Measurements from ENCODE around the gene LEFTY1.
"Not testable (repeated sequence)": the region's sequence is repeated elsewhere in the genome, so short reads cannot be mapped to it uniquely, and the experiment has no call there.

LEFTY1 gene

GRCh38 chr1:225914947-225915346 lies 26.0 kb upstream of the LEFTY1 start:
- DNase-seq, result no peak

GRCh38 chr1:225914391-225914790 lies 25.4 kb upstream of the LEFTY1 start:
- DNase-seq, result no peak

- no peak for DNase-seq
Observed at GRCh38 chr1:225911191-225912130, 22.5 kb upstream of the LEFTY1 start.

GRCh38 chr1:225909477-225909876 lies 20.5 kb upstream of the LEFTY1 start:
- DNase-seq, result no peak

GRCh38 chr1:225908773-225909172 lies 19.8 kb upstream of the LEFTY1 start:
- no peak for DNase-seq

DNA sequence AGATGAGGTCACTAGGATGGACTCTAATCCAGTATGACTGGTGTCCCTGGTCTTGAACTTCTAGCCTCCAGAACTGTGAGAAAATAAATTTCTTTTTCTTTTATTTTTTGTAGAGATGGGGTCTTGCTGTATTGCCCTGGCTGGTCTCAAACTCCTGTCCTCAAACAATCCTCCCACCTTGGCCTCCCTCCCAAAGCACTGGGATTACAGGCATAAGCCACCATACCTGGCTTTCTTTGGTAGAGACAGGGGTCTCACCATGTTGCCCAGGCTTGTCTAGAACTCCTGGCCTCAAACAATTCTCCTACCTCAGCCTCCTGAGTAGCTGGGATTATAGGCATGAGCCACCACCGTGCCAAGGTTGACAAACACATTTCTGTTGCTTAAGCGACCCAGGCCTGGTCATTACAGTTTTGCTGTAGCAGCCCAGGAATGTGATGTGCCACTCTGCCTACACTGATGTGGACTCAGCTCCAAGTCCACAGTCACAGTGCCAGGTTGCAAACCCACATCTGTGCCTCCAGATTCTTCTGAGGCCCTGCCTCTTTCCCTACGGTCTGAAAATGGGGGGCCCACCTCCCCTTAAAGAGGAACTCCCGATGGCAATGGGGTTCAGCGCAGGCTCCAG lies 19.2 kb upstream of the LEFTY1 start:
- DNase-seq, result no peak

DNA sequence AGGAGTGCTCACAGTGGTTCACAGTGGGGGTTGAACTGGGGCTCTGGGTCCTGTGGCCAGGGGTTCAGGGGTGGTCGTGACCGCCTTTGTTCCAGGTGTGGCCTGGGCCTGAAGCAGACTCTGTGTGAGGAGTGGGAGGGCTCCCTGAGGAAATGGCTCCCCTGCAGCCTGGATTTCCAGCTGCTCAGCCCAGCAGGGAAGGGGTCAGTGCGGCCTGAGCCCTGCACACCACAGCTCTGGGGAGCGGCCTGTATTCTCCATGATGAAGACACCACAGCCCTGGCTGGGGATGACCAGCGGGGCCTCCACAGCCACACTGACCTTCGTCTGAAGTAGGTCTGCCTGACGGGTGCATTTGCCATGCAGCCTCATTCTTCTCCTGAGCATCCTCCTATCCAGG lies 18.4 kb upstream of the LEFTY1 start:
- DNase-seq, result no peak

DNA sequence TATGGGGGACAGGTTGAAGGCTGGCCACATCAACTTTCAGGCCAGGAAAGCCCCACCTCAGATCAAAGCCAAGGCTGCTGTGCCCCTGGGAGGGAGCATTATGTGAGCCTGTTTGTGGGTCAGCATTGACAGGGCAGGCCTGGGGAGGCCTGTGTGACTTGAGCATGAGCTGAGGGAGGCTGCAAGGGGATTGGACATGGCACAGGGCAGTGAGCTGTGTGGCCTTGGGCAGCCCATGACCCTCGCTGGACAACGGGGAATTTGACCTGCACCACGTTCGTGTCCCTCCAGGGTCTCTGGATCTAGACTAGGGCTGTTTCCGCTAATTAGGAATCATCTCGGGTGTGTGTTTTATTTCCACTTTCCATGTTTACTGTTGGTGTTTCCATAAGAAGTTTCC lies 17.5 kb upstream of the LEFTY1 start:
- DNase-seq, result no peak

DNA sequence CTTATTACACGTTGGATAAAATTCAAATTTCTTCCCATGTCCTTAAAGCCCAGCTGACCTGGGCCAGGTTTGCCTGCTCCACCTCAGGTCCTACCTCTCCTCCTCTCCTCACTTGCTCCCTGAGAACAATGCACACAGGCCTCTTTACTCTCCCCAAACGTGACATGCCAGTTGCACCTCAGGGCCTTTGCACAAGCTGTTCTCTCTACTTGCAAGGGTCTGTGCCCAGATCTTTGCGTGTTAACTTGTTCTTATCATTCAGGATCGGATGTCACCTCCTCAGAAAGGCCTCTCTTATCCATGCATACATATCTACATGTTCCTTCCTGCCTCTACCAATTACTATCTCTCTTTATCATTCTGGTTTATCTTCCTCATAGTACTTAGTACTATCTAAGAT lies 14.7 kb upstream of the LEFTY1 start:
- no peak for DNase-seq

DNA sequence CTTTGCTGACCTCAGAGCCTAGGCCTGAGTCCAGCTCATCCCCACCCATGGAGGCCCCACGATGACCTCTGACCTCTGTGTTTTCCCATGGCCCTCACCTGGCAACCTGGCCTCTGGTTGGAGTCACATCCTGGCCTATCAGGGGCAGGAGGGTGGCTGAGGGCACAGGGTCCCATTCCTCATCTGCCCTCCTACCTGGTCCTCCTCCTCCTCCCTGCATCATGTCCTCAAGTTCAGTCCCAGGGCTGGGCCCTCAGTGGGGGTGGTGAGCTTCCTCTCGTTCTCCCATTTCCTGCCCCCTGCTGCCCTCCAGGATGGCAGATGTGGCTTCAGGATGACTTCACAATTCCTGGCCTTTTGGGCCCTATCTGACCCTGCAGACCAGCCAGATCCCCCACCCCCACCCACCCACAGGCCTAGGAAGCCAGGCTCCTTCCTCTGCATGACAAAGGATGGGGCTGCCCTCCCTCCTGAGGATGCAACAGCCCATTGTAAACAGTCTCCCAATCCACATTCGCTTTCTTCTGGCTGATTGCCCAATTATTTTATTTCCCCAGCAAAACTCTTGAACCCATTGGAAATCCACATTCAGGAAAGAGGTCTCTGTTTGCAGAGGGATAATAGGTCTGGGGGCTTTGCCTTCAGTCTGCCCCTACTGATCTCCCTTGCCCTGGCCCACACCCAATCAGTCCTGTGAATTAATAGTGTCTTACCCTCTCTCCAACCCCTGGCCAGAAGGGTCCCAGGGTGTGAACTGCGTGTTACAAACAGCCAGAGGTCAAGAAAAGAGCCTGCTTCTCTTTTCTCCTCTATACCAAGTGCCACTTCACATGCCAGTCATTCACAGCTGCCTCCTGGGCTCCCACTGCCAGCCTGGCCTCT lies 10.3 kb upstream of the LEFTY1 start:
- DNase-seq, result no peak

DNA sequence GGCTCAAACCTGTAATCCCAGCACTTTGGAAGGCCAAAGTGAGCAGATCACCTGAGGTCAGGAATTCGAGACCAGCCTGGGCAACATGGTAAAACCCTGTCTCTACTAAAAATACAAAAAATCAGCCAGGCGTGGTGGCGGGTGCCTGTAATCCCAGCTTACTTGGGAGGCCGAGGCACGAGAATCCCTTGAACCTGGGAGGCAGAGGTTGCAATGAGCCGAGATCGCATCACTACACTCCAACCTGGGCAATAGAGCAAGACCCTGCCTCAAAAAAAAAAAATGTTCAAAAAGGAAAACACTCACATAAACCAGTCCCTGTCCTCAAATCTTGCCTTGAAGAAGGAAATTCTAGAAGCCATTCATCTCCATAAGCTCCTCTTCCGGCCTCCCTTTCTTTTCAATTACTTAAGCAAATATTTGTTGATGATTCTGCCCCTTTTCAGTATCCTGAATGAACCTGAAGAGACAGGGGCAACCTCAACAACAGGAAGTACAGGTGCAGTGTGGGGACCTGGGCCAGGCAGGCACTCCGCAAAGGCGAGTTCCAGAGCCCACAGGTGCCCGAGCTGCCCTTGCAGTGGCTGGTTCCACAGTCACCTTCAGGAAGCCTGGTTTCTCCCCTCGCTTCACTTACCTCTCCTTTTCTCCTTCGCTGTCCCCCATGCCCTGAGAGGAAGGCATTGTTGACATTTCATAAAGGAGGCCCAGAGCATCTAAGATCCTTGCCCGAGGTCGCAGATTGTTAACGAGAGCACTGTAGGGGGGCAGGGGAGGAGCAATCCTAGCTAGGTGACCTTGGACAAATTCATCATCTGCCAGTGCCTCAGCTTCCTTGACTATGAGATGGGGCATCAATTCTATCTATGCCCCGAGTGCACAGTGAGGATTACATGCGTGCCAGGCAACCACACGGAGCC lies 8.9 kb upstream of the LEFTY1 start:
- DNase-seq, result no peak

DNA sequence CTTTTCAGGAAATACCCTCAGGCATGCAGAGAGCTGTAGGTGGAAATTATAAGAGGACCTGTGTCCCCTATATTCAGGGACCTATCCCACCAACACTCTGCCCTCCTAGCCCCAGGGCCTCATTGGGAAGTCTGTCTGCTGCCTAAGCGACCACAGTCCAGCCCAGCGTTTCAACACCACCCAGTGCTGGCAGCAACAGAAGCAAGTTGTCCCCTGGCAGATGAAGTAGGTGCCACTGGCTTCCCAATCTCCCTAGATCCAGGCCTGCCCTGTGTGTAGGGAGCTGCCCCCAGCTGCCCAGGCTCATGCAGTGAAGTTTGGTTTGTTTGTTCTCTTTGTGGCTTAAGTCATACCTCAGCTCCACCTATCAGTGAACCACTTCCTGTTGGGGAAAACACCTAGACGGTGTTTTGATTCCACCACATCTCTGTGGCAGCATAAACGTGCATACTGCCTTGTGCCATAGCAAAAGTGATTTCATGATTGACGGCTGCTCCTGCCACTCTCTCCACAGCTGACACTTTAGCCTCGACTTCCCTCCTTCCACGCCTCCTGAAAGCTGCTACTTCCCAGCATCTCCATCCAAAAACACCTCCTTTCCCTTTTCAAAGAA lies 8.1 kb upstream of the LEFTY1 start:
- DNase-seq, result no peak

DNA sequence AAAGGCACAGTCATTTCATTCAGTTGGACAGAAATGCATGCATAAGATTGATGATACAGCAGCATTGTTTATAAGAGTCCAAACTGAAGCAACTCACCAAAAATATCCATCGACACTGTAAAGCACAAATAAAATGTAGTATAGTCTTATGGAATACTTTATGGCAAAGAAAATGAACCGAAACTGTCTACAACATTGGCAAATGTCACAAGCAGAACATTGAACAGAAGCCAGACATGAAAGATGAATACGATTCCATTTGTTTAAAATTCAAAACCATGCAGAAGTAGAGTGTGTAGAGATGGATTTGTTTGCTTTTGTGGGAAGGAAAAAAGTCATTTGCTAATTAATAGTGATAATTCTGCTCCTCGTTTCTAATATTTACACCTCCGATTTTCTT lies 7.5 kb upstream of the LEFTY1 start:
- no peak for DNase-seq

DNA sequence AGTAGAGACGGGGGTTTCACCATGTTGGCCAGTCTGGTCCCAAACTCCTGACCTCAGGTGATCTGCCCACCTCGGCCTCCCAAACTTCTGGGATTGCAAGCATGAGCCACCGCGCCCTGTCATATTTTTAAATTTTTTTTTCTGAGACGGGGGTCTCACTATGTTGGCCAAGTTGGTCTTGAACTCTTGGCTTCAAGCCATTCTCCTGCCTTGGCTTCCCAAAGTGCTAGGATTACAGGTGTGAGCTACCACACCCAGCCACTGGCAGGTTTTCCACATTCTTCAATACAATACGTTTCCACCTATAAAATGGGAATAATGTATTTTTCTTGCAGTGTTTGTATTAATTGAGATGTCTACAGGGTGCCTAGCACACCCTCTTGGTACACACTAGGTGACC lies 3.4 kb upstream of the LEFTY1 start:
- no peak for DNase-seq

DNA sequence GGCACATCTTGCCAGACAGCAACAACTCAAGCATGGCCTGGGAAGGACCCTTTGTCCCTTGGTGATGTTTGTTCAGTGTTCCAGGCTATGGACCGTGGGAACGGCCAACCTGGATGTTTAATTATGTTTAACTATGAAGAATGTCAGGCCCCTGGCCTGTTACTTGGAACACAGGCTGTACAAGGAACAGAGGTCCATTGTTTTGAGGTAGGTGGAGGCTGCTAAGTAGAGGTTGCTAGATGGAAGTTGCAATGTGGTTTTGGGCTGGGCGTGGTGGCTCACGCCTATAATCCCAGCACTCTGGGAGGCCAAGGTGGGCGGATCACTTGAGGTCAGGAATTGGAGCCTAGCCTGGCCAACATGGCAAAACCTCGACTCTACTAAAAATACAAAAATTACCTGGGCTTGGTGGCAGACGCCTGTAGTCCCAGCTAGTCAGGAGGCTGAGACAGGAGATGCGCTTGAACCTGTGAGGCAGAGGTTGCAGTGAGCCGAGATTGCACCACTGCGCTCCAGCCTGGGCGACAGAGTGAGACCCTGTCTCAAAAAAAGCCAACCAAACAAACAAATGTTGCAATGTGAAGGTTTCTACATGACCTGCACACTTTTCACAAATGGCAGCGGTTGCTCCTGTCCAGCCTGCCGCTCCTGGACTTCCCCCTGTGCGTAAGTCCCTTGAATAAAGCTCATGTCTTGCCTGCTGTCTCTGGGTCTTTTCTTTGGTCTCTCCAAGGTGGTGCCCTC lies 2.5 kb upstream of the LEFTY1 start:
- DNase-seq, result no peak

DNA sequence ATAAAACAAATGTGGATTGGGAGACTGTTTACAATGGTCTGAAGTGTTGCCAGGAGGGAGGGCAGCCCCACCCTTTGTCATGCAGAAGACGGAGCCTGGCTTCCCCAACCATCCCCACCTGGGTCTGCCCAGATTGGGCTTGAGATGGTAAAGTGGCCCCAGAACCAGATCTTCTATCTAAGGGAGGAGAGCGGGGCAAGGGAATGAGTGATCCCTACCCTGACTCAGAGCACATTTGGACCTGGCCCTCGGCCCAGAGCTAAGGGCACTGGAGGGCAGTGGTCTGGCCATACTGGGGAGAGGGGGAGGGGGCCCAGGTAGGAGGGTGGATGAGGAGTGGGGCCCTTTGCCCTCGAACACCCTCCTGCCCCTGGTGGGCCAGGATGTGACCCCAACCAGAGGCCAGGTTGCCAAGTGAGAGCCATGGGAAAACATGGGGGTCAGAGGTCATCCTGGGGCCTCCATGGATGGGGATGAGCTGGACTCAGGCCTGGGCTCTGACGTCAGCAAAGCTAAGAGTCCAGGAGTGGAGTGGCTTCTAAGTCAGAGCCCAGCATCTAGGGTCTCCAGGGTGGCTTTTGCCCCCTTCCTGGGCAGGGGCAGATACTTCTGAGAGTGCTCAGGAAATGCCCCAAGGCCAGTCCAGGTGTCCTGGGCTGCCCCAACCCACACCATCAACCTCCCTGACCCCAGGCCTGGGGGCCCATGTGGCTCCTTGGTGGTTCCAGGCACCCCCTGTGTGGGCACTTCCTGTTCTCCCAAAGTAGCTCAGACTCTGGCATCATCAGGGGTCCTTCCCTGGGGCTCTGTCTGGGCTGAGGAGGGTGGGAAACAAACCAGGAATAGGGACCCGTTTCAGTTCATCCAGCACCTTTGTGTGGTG lies 1.6 kb upstream of the LEFTY1 start:
- no peak for DNase-seq

GRCh38 chr1:225889743-225890142 lies 797 bp upstream of the LEFTY1 start:
- no peak for DNase-seq

DNA sequence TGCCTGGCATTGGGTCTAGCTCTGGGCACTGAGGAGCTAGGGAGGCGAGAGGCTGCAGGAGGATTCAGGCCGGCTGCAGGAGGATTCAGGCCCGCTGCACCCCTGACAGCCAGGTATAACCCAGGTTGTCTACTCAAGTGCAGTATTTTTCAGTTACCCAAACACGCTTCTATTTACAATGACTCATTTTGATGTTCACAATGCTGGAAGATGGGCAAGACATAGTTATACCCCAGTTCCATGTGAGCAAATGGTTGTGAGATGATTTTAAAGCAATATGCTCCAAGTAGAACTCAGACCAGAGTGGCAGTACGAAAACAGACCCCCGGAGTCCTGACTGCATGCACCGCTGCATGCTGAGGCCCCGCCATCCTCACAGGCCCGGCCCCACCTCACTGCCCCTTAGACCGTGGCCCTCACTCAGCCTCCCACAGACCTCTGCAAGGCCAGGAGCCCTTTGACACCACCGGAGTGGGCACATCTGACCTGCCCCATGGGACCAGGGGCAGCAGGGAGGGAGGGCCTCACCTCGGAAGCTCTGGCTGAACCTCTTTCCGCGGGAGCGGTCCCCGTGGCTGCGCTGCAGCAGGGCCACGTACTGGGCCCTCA lies 553 bp downstream of the LEFTY1 start:
- DNase-seq, result no peak

GRCh38 chr1:225887554-225888288 lies 1.2 kb downstream of the LEFTY1 start:
- not testable (repeated sequence) for DNase-seq

Measured in NCI-H1694 (cell line).